GM12878 (cell line): Measurements from ENCODE around the gene E2F1. TPM values are rescaled to one million over a fixed set of nuclear protein-coding genes. Genes with fewer than 3 reads are reported as not detected.

Experiments used
- ATAC-seq: fragments of 200-7000 bp; cut with Tn5 transposase; 3 replicates; pipeline ENCODE4 v1.9.1; 2020; ENCODE audit warnings: mild to moderate bottlenecking, moderate library complexity
- BruUV-seq: library from RNA; stranded (reverse); fragments of 400-500 nt; replicated peaks from 2 replicates; lab custom pipeline; 2021; lab: Mats Ljungman, UMichigan
- CTCF ChIA-PET: fragments of 300-600 bp; sonication (Branson Sonifier 250); formaldehyde crosslinking; extraction: SDS; loops from one replicate; lab custom pipeline; 2021; ENCODE audit warnings: inconsistent platforms; lab: Yijun Ruan, JAX
- POLR2A ChIA-PET: fragments of 350-600 bp; formaldehyde crosslinking; extraction: SDS; loops from one replicate; lab custom pipeline; 2021; ENCODE audit warnings: inconsistent platforms; lab: Charles Lee
- RAD21 ChIA-PET: fragments of 300-600 bp; sonication (Branson Sonifier 250); formaldehyde crosslinking; loops from one replicate; lab custom pipeline; 2023; ENCODE audit warnings: antibody characterized with exemption; ENCODE audit not compliant: unreplicated experiment; lab: Charles Lee
- SMC1A ChIA-PET: fragments of 300-600 bp; sonication (Branson Sonifier 250); formaldehyde crosslinking; loops from one replicate; lab custom pipeline; 2023; ENCODE audit not compliant: unreplicated experiment, uncharacterized antibody; lab: Charles Lee
- DNase-seq: peaks from one replicate; pipeline ENCODE4 v3.0.0-alpha.2; 2011; ENCODE audit warnings: low read depth, low spot score
- FAIRE-seq: peaks from 3 replicates; lab custom pipeline; 2011; peaks lifted over from hg19 to GRCh38; lab: Jason Lieb, UNC
- H2AFZ ChIP-seq: 2 replicates; pipeline ENCODE4 v1.6.0; 2011; ENCODE audit warnings: low read depth, low read length, control low read depth; ENCODE audit not compliant: control insufficient read depth
- H3K27ac ChIP-seq: 2 replicates; pipeline ENCODE4 v1.5.1; 2011; ENCODE audit warnings: control low read depth; ENCODE audit not compliant: control insufficient read depth, insufficient read depth
- H3K27me3 ChIP-seq, 2 experiments: replicated peaks in 1 of 2; 2 replicates each; pipeline versions ENCODE4 v1.6.0 to v1.6.1; 2011; ENCODE audit warnings: low read length in 1 of 2; ENCODE audit not compliant: control insufficient read depth in 2 of 2, insufficient read depth in 2 of 2
- H3K36me3 ChIP-seq, 2 experiments: 2 replicates each; pipeline ENCODE4 v1.5.1; 2011; ENCODE audit warnings: low read length in 1 of 2; ENCODE audit not compliant: control insufficient read depth in 2 of 2, insufficient read depth in 2 of 2
- H3K4me1 ChIP-seq: 2 replicates; pipeline ENCODE4 v1.6.1; 2011; ENCODE audit warnings: mild to moderate bottlenecking, low read length, moderate library complexity, mixed read lengths; ENCODE audit not compliant: control insufficient read depth, insufficient read depth
- H3K4me2 ChIP-seq: 2 replicates; pipeline ENCODE4 v1.6.0; 2011; ENCODE audit warnings: control low read depth; ENCODE audit not compliant: control insufficient read depth, insufficient read depth
- H3K4me3 ChIP-seq: fragments of 200-600 bp; sonication (generic); 2 replicates; pipeline ENCODE4 v1.5.1; 2016
- H3K79me2 ChIP-seq: 2 replicates; pipeline ENCODE4 v1.6.0; 2011; ENCODE audit warnings: low read length; ENCODE audit not compliant: control insufficient read depth, insufficient read depth
- H3K9ac ChIP-seq: 2 replicates; pipeline ENCODE4 v1.8.0; 2011; ENCODE audit warnings: low read length, control low read depth, mixed read lengths; ENCODE audit not compliant: control insufficient read depth, insufficient read depth
- H3K9me3 ChIP-seq: replicated peaks from 3 replicates; pipeline ENCODE4 v1.5.1; 2011; ENCODE audit warnings: mild to moderate bottlenecking, low read length; ENCODE audit not compliant: control insufficient read depth, insufficient read depth
- H4K20me1 ChIP-seq: 2 replicates; pipeline ENCODE4 v1.6.0; 2011; ENCODE audit not compliant: control insufficient read depth, insufficient read depth
- CEBPB ChIP-seq, 2 experiments: fragments of 150-350 bp in 1 of 2; IDR thresholded peaks; 2 replicates each; pipeline ENCODE4 v1.6.1; 2012 to 2014; ENCODE audit warnings: low read depth in 2 of 2, low read length in 2 of 2, borderline replicate concordance in 1 of 2, inconsistent platforms in 1 of 2
- FOXM1 ChIP-seq: IDR thresholded peaks from 2 replicates; pipeline ENCODE4 v1.6.1; 2012; ENCODE audit warnings: low read depth, mild to moderate bottlenecking, inconsistent platforms, low read length, moderate library complexity
- MXI1 ChIP-seq: fragments of 150-350 bp; IDR thresholded peaks from 2 replicates; pipeline ENCODE4 v1.6.1; 2011; ENCODE audit warnings: low read depth, mild to moderate bottlenecking, inconsistent platforms, low read length, improper control_type of control experiment
- SIX5 ChIP-seq: IDR thresholded peaks from 2 replicates; pipeline ENCODE4 v1.6.1; 2011; ENCODE audit warnings: mild to moderate bottlenecking, low read depth, low read length, moderate library complexity; ENCODE audit not compliant: severe bottlenecking
- SMAD5 ChIP-seq: IDR thresholded peaks from 2 replicates; pipeline ENCODE4 v1.6.1; 2016; ENCODE audit warnings: antibody characterized with exemption, low read depth
- SMC3 ChIP-seq: IDR thresholded peaks from 2 replicates; pipeline ENCODE4 v1.6.1; 2011; ENCODE audit warnings: low read length, improper control_type of control experiment, borderline replicate concordance
- SUPT20H ChIP-seq: IDR thresholded peaks from 2 replicates; pipeline ENCODE4 v1.6.1; 2011; ENCODE audit warnings: low read depth, mild to moderate bottlenecking, low read length, moderate library complexity, borderline replicate concordance; ENCODE audit not compliant: control insufficient read depth
- WGBS: methylation state at CpG from one replicate; pipeline ENCODE4 v1.1.6; 2016; ENCODE audit warnings: low lambda C conversion rate; ENCODE audit not compliant: insufficient replicate concordance, insufficient coverage; ENCODE audit errors: missing lambda C conversion rate; 5-methylcytosine and 5-hydroxymethylcytosine counted together
- in situ Hi-C: fragments of 300-500 bp; cut with MboI; formaldehyde crosslinking; loops from 9 replicates; pipeline ENCODE4 v1.14.3; 2018; ENCODE audit warnings: mixed read lengths
- intact Hi-C: fragments of 100-400 bp; cut with micrococcal nuclease; formaldehyde crosslinking; loops from one replicate; pipeline ENCODE4 v1.14.2; 2022; ENCODE audit not compliant: unreplicated experiment
- polyA plus RNA-seq, 11 experiments: library from polyadenylated mRNA; depleted of rRNA in 4 of 11; unstranded in 6 of 11; stranded (reverse) in 5 of 11; fragments of >200 nt; fragmentation: Nextera tagmentation in 4 of 11; fragmentation: Illumina TruSeq in 1 of 11; extraction: Ambion mirVana in 4 of 11; extraction: Trizol in 1 of 11; gene quantifications; 1 replicate in 1 of 11; 2 replicates in 10 of 11; pipeline versions ENCODE4 v1.2.1 to v1.2.3, GENCODE V29; 2011 to 2016; ENCODE audit warnings: inconsistent platforms in 2 of 11, missing spikeins in 2 of 11, low read depth in 1 of 11
- total RNA-seq, 4 experiments: library from RNA; depleted of rRNA in 3 of 4; stranded (reverse); fragments of >200 nt in 3 of 4; fragmentation: Illumina TruSeq in 1 of 4; extraction: Trizol in 1 of 4; gene quantifications; 2 replicates each; pipeline versions ENCODE4 v1.2.1 to v1.2.3, GENCODE V29; 2013 to 2021
- TF ChIP-seq, protein P1 (sequence below): fragments of 450-650 bp; IDR thresholded peaks from 2 replicates; pipeline ENCODE4 v1.6.1; 2018; ENCODE audit warnings: mild to moderate bottlenecking, low read depth, moderate library complexity; ENCODE audit not compliant: partially characterized antibody
- TF ChIP-seq, protein P2 (sequence below): fragments of 450-650 bp; IDR thresholded peaks from 2 replicates; pipeline ENCODE4 v1.6.1; 2017; ENCODE audit warnings: mild to moderate bottlenecking, moderate library complexity
- TF ChIP-seq, protein P3 (sequence below): fragments of 150-350 bp; IDR thresholded peaks from 2 replicates; pipeline ENCODE4 v1.6.1; 2014; ENCODE audit warnings: mild to moderate bottlenecking, low read depth, low read length
- TF ChIP-seq, protein P4 (sequence below): fragments of 450-650 bp; formaldehyde crosslinking; IDR thresholded peaks from 2 replicates; pipeline ENCODE4 v1.4.0; 2020; ENCODE audit warnings: mild to moderate bottlenecking, moderate library complexity

E2F1 gene
- total and polyA plus RNA-seq, 10 of the 15 experiments (the other 5 are each of a cell fraction or from before 2014, with no cell fraction given), result 0.29 to 50.2 (median 19.7) TPM

DNA sequence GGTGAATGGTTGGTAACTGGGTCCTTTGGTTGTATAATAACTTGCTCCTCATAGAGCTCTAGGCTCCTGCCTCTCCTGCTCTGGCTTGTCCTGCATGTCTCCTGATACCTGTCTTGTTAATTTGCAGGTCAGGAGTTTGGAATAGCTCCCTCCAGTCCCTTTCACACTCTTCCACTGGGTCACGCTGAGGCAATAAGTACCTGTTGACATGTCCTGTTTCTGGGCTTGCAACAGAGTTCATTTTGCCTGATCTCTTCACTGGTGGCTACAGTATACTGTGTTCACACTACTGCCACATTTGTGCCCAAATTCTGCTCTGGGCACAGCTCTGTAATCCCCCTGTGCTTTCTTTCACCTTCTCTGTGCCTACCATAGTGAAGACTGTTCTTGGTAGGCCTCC, 49.4 kb downstream of the E2F1 start:
- ChIA-PET RAD21 (no interaction called here), CTCF (interaction anchor here (1.0 kb wide), 1 partner anchor 17 kb away, joined by 3 read pairs; no protein-coding TSS in a partner anchor), POLR2A (interaction anchor here (0.5 to 0.6 kb wide), 2 partner anchors 120 to 259 kb away, joined by 3 read pairs; no protein-coding TSS in a partner anchor), SMC1A (interaction anchor here (1.3 kb wide), 1 partner anchor 11 kb away, joined by 4 read pairs; no protein-coding TSS in a partner anchor)
- H3K27ac ChIP-seq, result no peak overlapping the region
- no peak for FAIRE-seq
- peaks cover 2 to 9% of the 10 kb centered on the region in 2 experiments; a peak in 3 of 4 replicates for H3K36me3 ChIP-seq
- no peak overlapping the region for H3K4me2 ChIP-seq
- in situ Hi-C loops, result no loop called here
- ATAC-seq, result no peak
- DNase-seq, result no peak
- no peak overlapping the region for H3K4me3 ChIP-seq
- 100% methylated on average over 1 of the region's 1 CpG for WGBS
- no peaks in the 10 kb centered on the region for H3K9me3 ChIP-seq
- H3K9ac ChIP-seq, result no peak overlapping the region
- H2AFZ ChIP-seq, result no peak overlapping the region
- BruUV-seq, result no TSS peak
- intact Hi-C loops, result no loop called here
- H3K27me3 ChIP-seq, result no peaks in the 10 kb centered on the region
- no peaks in the 10 kb centered on the region for H3K79me2 ChIP-seq
- no peaks in the 10 kb centered on the region for H3K4me1 ChIP-seq
- no peaks in the 10 kb centered on the region for H4K20me1 ChIP-seq
- TF ChIP-seq, protein P1, sequence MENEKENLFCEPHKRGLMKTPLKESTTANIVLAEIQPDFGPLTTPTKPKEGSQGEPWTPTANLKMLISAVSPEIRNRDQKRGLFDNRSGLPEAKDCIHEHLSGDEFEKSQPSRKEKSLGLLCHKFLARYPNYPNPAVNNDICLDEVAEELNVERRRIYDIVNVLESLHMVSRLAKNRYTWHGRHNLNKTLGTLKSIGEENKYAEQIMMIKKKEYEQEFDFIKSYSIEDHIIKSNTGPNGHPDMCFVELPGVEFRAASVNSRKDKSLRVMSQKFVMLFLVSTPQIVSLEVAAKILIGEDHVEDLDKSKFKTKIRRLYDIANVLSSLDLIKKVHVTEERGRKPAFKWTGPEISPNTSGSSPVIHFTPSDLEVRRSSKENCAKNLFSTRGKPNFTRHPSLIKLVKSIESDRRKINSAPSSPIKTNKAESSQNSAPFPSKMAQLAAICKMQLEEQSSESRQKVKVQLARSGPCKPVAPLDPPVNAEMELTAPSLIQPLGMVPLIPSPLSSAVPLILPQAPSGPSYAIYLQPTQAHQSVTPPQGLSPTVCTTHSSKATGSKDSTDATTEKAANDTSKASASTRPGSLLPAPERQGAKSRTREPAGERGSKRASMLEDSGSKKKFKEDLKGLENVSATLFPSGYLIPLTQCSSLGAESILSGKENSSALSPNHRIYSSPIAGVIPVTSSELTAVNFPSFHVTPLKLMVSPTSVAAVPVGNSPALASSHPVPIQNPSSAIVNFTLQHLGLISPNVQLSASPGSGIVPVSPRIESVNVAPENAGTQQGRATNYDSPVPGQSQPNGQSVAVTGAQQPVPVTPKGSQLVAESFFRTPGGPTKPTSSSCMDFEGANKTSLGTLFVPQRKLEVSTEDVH, result no peak
- TF ChIP-seq CEBPB (IDR thresholded peaks at IDR 0.05; ENCODE audit: borderline replicate concordance in 1 of 2, low read depth in 2 of 2, low read length in 2 of 2) (no peak), SUPT20H (no peak), SMC3 (no peak), MXI1 (no peak), SMAD5 (no peak), FOXM1 (no peak), SIX5 (no peak)
- TF ChIP-seq, protein P2, sequence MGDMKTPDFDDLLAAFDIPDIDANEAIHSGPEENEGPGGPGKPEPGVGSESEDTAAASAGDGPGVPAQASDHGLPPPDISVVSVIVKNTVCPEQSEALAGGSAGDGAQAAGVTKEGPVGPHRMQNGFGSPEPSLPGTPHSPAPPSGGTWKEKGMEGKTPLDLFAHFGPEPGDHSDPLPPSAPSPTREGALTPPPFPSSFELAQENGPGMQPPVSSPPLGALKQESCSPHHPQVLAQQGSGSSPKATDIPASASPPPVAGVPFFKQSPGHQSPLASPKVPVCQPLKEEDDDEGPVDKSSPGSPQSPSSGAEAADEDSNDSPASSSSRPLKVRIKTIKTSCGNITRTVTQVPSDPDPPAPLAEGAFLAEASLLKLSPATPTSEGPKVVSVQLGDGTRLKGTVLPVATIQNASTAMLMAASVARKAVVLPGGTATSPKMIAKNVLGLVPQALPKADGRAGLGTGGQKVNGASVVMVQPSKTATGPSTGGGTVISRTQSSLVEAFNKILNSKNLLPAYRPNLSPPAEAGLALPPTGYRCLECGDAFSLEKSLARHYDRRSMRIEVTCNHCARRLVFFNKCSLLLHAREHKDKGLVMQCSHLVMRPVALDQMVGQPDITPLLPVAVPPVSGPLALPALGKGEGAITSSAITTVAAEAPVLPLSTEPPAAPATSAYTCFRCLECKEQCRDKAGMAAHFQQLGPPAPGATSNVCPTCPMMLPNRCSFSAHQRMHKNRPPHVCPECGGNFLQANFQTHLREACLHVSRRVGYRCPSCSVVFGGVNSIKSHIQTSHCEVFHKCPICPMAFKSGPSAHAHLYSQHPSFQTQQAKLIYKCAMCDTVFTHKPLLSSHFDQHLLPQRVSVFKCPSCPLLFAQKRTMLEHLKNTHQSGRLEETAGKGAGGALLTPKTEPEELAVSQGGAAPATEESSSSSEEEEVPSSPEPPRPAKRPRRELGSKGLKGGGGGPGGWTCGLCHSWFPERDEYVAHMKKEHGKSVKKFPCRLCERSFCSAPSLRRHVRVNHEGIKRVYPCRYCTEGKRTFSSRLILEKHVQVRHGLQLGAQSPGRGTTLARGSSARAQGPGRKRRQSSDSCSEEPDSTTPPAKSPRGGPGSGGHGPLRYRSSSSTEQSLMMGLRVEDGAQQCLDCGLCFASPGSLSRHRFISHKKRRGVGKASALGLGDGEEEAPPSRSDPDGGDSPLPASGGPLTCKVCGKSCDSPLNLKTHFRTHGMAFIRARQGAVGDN, result no peak
- TF ChIP-seq, protein P3, sequence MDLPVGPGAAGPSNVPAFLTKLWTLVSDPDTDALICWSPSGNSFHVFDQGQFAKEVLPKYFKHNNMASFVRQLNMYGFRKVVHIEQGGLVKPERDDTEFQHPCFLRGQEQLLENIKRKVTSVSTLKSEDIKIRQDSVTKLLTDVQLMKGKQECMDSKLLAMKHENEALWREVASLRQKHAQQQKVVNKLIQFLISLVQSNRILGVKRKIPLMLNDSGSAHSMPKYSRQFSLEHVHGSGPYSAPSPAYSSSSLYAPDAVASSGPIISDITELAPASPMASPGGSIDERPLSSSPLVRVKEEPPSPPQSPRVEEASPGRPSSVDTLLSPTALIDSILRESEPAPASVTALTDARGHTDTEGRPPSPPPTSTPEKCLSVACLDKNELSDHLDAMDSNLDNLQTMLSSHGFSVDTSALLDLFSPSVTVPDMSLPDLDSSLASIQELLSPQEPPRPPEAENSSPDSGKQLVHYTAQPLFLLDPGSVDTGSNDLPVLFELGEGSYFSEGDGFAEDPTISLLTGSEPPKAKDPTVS, result no peak
- TF ChIP-seq, protein P4, sequence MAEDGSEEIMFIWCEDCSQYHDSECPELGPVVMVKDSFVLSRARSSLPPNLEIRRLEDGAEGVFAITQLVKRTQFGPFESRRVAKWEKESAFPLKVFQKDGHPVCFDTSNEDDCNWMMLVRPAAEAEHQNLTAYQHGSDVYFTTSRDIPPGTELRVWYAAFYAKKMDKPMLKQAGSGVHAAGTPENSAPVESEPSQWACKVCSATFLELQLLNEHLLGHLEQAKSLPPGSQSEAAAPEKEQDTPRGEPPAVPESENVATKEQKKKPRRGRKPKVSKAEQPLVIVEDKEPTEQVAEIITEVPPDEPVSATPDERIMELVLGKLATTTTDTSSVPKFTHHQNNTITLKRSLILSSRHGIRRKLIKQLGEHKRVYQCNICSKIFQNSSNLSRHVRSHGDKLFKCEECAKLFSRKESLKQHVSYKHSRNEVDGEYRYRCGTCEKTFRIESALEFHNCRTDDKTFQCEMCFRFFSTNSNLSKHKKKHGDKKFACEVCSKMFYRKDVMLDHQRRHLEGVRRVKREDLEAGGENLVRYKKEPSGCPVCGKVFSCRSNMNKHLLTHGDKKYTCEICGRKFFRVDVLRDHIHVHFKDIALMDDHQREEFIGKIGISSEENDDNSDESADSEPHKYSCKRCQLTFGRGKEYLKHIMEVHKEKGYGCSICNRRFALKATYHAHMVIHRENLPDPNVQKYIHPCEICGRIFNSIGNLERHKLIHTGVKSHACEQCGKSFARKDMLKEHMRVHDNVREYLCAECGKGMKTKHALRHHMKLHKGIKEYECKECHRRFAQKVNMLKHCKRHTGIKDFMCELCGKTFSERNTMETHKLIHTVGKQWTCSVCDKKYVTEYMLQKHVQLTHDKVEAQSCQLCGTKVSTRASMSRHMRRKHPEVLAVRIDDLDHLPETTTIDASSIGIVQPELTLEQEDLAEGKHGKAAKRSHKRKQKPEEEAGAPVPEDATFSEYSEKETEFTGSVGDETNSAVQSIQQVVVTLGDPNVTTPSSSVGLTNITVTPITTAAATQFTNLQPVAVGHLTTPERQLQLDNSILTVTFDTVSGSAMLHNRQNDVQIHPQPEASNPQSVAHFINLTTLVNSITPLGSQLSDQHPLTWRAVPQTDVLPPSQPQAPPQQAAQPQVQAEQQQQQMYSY (CRISPR knock-in tag), result no peak
